ENCODE data around the gene SERPINB1. TPM values are rescaled to one million over a fixed set of nuclear protein-coding genes. Genes with fewer than 3 reads are reported as not detected.

The SERPINB1 gene
- total RNA-seq, 1 donor from 2014 or later, result 23.7 TPM

GRCh38 chr6:2816158-2816557 is 25.5 kb downstream of the SERPINB1 start:
- TF ChIP-seq CTCF (conservative IDR thresholded peaks at IDR 0.05; ENCODE audit: low read depth, low read length), result no peak
- no peak for DNase-seq (ENCODE audit: low read depth)
- H3K4me3 ChIP-seq (ENCODE audit: low read depth, low read length), result no peak overlapping the region

- TF ChIP-seq CTCF (conservative IDR thresholded peaks at IDR 0.05; ENCODE audit: low read depth, low read length), result no peak
- DNase-seq (ENCODE audit: low read depth), result no peak
- no peak overlapping the region for H3K4me3 ChIP-seq (ENCODE audit: low read depth, low read length)
These were observed 29.0 kb downstream of the SERPINB1 start for GRCh38 chr6:2812695-2813094.

- no peak for DNase-seq (ENCODE audit: low read depth)
- no peak for TF ChIP-seq CTCF (conservative IDR thresholded peaks at IDR 0.05; ENCODE audit: low read depth, low read length)
- H3K4me3 ChIP-seq (ENCODE audit: low read depth, low read length), result no peak overlapping the region
These were observed 31.5 kb downstream of the SERPINB1 start for GRCh38 chr6:2810092-2810671.

GRCh38 chr6:2809015-2809414 is 32.6 kb downstream of the SERPINB1 start:
- H3K4me3 ChIP-seq (ENCODE audit: low read depth, low read length), result no peak overlapping the region
- no peak for TF ChIP-seq CTCF (conservative IDR thresholded peaks at IDR 0.05; ENCODE audit: low read depth, low read length)
- no peak for DNase-seq (ENCODE audit: low read depth)

GRCh38 chr6:2807342-2808090 is 34.1 kb downstream of the SERPINB1 start:
- H3K4me3 ChIP-seq (ENCODE audit: low read depth, low read length), result no peak overlapping the region
- TF ChIP-seq CTCF (conservative IDR thresholded peaks at IDR 0.05; ENCODE audit: low read depth, low read length), result no peak

GRCh38 chr6:2806644-2807043 is 35.0 kb downstream of the SERPINB1 start:
- no peak for DNase-seq (ENCODE audit: low read depth)
- H3K4me3 ChIP-seq (ENCODE audit: low read depth, low read length), result no peak overlapping the region
- no peak for TF ChIP-seq CTCF (conservative IDR thresholded peaks at IDR 0.05; ENCODE audit: low read depth, low read length)

More at GRCh38 chr6:2807342-2808090, 34.1 kb downstream of the SERPINB1 start:
- DNase-seq (ENCODE audit: low read depth), result no peak

GRCh38 chr6:2805031-2805430 is 36.6 kb downstream of the SERPINB1 start:
- no peak overlapping the region for H3K4me3 ChIP-seq (ENCODE audit: low read depth, low read length)
- TF ChIP-seq CTCF (conservative IDR thresholded peaks at IDR 0.05; ENCODE audit: low read depth, low read length), result no peak
- DNase-seq (ENCODE audit: low read depth), result no peak

Measured in epithelial cell of proximal tubule (primary cell).